HTR-8/SVneo (cell line): ENCODE measurements around the gene KREMEN1.

Experiments used
- DNase-seq: peaks from one replicate; pipeline ENCODE4 v3.0.0; 2011; ENCODE audit warnings: low spot score, mixed read lengths; ENCODE audit not compliant: insufficient read length
- FAIRE-seq: peaks from 2 replicates; lab custom pipeline; 2011; peaks lifted over from hg19 to GRCh38; lab: Jason Lieb, UNC

KREMEN1 gene

GRCh38 chr22:29167032-29167911 lies 94.4 kb downstream of the KREMEN1 start:
- no peak for FAIRE-seq
- DNase-seq: no peak

- DNase-seq: no peak
- FAIRE-seq: no peak
These were observed 98.9 kb downstream of the KREMEN1 start for GRCh38 chr22:29171721-29172120.

GRCh38 chr22:29172216-29172615 lies 99.4 kb downstream of the KREMEN1 start:
- FAIRE-seq (no peak), DNase-seq (no peak)

- DNase-seq (no peak), FAIRE-seq (no peak)
These were observed 102.5 kb downstream of the KREMEN1 start for GRCh38 chr22:29175312-29175835.

- FAIRE-seq: no peak
- DNase-seq: no peak
These were observed 111.4 kb downstream of the KREMEN1 start for GRCh38 chr22:29183971-29184848.

GRCh38 chr22:29184849-29185490 lies 112.1 kb downstream of the KREMEN1 start:
- DNase-seq (no peak), FAIRE-seq (no peak)

- DNase-seq (no peak), FAIRE-seq (no peak)
These were observed 113.5 kb downstream of the KREMEN1 start for GRCh38 chr22:29186302-29186701.

- DNase-seq (no peak), FAIRE-seq (no peak)
These were observed 115.0 kb downstream of the KREMEN1 start for GRCh38 chr22:29187831-29188230.

GRCh38 chr22:29190051-29190450 lies 117.2 kb downstream of the KREMEN1 start:
- no peak for FAIRE-seq

GRCh38 chr22:29190918-29191317 lies 118.1 kb downstream of the KREMEN1 start:
- DNase-seq (no peak), FAIRE-seq (no peak)

More at GRCh38 chr22:29190051-29190450, 117.2 kb downstream of the KREMEN1 start:
- no peak for DNase-seq

- FAIRE-seq (no peak), DNase-seq (no peak)
These were observed 120.2 kb downstream of the KREMEN1 start for GRCh38 chr22:29193021-29193420.

GRCh38 chr22:29194184-29194583 lies 121.3 kb downstream of the KREMEN1 start:
- DNase-seq: no peak
- no peak for FAIRE-seq

- FAIRE-seq (no peak), DNase-seq (no peak)
These were observed 122.5 kb downstream of the KREMEN1 start for GRCh38 chr22:29195118-29195963.

- DNase-seq: no peak
- FAIRE-seq: peak; percentile 51
These were observed 123.3 kb downstream of the KREMEN1 start for GRCh38 chr22:29195964-29196666.

GRCh38 chr22:29197096-29197495 lies 124.3 kb downstream of the KREMEN1 start:
- no peak for DNase-seq
- no peak for FAIRE-seq

GRCh38 chr22:29198240-29198639 lies 125.4 kb downstream of the KREMEN1 start:
- DNase-seq (no peak), FAIRE-seq (no peak)

GRCh38 chr22:29199702-29200400 lies 127.0 kb downstream of the KREMEN1 start:
- no peak for DNase-seq
- no peak for FAIRE-seq

GRCh38 chr22:29200901-29201300 lies 128.1 kb downstream of the KREMEN1 start:
- FAIRE-seq: no peak
- DNase-seq: no peak
